Inflammatory macrophage treated with lipopolysaccharide for 1 hour (primary cell): Measurements from ENCODE around the gene SPTLC3.

Experiments
- DNase-seq, 2 donors: peaks; one replicate each; pipeline ENCODE4 v3.0.0-alpha.2; 2020 to 2022

The SPTLC3 gene

GRCh38 chr20:13101706-13102105, 92.9 kb downstream of the SPTLC3 start:
- no peak for DNase-seq

GRCh38 chr20:13102237-13102636, 93.5 kb downstream of the SPTLC3 start:
- no peak for DNase-seq

- DNase-seq: no peak
Observed at GRCh38 chr20:13102694-13103093, 93.9 kb downstream of the SPTLC3 start.

DNA sequence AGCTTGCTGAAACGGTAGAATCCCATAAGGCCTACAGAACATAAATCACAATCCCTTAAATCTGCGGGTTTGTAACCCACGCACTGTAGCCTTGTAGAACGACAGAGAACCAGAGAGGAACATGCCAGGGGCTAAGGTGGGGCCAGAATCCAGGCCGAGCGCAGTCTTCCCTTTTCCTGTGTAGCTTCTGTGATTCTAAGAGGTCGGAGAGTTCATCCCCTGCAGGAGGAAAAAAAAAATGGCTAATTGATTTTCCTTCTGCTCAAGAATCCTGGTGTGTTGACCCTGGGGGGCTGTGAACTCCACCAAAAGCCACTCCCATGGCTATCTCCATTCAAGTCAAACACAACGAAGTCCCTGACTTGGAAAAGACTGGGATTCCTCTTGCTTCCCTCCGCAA, 96.3 kb downstream of the SPTLC3 start:
- DNase-seq: no peak

- peak; percentile 9 to 68 for DNase-seq
Observed at GRCh38 chr20:13105864-13106457, 97.2 kb downstream of the SPTLC3 start.

- DNase-seq: no peak
Observed at GRCh38 chr20:13109658-13110057, 100.9 kb downstream of the SPTLC3 start.

DNA sequence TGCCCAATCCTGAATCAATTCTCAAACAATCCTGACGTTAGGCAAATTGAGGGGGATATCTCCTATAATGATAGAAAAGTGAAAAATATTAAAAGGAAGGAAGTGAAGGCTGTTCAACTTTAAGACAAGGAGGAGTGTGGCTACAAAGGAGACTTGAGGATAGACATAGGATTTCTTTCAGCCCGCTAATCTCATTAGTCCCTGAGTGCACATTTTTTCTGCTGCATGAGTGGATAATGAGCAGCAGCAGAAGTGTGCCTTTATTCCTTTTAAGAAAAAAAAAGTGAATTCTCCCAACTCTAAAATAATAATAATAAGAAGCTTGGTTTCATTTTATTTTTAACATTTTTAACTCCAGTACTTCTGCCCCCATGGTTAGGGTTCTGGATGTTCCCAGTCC, 102.0 kb downstream of the SPTLC3 start:
- DNase-seq: no peak

- no peak for DNase-seq
Observed at GRCh38 chr20:13111249-13111911, 102.6 kb downstream of the SPTLC3 start.

DNA sequence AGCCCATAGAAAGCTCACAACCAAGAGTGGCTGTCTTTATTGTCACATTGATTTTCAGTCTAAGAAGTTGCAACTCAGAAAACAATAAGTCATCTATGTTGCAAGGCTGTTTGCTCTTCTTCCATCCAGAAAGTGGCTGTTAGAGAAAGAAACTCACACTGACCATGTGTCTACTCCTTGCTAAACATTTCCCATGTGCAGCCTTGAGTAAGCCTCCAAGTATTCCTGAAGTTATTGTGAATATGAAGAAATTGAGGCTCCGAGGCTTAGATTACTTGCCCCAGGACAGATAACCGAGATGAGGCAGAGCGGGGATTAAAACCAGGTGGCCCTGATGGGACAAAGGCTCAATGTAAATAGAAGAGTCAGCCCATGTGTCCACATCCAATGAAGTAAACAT, 105.0 kb downstream of the SPTLC3 start:
- no peak for DNase-seq

DNA sequence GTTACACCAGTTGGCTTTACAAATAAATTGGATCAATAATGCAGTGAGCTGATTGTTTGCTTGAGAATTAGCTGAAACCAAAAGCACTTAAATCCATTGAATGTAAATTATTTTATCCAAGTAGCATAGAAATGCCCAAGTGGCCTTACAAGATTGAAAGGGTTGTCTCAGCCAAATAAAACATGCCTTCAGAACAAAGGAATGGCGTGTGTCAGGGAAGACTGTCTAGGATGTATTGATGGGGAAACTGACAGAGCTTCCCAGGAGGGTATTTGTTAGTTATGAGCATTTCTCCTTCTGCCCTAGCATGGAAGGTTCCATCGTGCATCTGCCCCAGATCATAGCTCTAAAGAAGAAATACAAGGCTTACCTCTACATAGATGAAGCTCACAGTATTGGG, 108.4 kb downstream of the SPTLC3 start:
- DNase-seq: no peak

DNA sequence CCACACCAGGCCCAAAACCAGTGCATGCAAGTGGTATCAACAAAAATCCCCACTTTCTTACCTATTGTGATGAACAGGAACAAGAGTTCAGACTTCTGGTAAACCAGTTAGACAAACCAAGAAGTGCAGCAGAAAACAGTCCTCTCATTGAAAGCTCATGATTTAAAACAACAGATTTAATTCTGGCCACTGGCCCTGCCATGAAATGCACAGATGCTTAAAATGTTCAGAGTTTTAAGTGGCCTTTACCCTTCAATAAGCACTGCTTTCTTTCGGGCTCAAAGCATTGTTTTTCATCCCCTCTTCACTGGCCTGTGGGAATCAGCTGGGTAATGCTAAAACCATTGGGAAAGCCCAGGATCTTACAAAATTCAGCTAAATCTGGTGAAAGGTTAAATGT, 109.9 kb downstream of the SPTLC3 start:
- DNase-seq: no peak

GRCh38 chr20:13119583-13119982, 110.8 kb downstream of the SPTLC3 start:
- DNase-seq: peak; percentile 33 to 81

- no peak for DNase-seq
Observed at GRCh38 chr20:13120471-13120870, 111.7 kb downstream of the SPTLC3 start.

GRCh38 chr20:13121840-13122515, 113.2 kb downstream of the SPTLC3 start:
- DNase-seq: no peak

DNA sequence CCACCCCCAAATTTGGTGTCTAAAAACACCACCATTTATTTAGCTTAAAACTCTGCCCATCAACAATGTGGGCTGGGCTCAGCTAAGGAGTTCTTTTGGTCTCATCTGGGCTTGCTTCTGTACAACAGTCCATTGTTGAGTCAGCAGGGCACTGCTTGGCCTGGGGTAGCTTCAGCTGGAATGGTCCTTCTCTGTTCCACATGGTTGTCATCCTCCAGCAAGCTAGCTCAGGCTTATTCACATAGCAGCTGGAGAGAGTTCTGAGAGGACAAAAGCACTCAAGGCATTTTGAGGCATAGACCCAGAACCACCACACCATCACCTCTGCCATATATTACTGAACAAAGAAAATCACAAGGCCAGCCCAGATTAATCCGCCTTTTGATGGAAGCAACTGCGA, 116.7 kb downstream of the SPTLC3 start:
- no peak for DNase-seq

DNA sequence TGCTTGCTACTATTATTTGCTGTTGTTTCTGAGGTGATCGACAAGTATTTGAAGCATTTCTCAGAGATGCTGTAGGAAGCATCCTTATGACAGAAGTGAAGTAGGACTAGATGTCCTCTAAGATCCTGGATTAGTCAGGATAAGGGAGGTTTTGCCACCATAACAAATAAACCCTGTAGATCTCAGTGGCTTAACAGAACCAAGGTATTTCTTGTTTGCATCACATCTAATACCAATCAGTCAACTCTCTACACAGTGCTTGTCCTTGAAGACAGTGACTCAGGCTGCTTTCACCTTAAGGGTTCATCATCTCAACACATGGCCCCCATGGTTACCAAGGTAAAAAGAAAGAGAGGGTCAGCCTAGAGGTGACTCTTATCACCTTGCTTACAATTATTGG, 119.4 kb downstream of the SPTLC3 start:
- no peak for DNase-seq

DNA sequence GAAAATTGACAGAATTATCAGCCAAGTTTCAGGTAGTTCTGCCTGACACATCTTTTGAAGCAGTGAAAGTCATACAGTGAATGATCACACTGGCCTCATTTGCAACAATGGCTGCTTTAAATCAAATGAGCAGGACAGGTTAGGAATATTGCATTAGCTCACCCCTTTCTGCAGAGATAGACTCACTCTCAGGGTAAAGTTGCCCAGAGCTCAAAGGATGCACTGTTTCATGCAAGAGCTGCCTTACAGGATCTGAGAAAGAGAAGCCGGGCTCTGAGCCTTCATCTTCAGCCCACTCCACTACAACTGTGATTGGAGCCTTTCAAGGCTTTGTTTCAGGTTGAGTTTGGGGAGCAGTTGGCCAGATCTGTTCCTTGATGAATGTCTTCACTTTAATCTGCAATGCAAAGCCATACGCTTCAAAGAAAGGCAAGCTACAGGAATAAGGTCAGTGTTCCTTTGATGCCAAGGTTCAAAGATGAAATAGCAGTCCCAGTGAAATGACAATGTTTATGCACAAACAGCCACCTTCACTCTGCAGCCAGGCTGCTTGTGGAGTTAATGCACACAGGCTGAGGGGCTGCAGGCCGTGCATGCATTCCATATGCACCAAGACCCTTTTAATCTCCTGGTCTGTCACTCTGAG, 121.4 kb downstream of the SPTLC3 start:
- no peak for DNase-seq

GRCh38 chr20:13130707-13131103, 121.9 kb downstream of the SPTLC3 start:
- no peak for DNase-seq

DNA sequence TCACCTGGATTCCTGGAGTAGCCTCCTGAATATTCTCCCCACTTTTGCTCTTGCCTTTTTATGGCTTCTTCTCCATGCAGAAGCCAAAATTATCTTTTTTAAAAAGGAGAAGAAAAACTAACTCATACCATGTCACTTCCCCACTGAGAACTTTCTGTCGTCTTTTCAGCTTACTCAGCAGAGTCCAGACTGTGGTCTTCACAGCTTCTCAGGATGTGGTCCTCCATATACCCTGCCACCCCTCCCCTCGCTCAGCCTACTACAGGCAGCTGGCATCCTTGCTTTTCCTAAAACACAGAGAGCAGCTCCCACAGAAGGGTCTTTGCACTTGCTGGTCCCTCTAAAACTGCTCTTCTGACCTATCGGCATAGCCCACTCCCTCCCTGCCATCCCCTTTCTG, 122.9 kb downstream of the SPTLC3 start:
- no peak for DNase-seq

DNA sequence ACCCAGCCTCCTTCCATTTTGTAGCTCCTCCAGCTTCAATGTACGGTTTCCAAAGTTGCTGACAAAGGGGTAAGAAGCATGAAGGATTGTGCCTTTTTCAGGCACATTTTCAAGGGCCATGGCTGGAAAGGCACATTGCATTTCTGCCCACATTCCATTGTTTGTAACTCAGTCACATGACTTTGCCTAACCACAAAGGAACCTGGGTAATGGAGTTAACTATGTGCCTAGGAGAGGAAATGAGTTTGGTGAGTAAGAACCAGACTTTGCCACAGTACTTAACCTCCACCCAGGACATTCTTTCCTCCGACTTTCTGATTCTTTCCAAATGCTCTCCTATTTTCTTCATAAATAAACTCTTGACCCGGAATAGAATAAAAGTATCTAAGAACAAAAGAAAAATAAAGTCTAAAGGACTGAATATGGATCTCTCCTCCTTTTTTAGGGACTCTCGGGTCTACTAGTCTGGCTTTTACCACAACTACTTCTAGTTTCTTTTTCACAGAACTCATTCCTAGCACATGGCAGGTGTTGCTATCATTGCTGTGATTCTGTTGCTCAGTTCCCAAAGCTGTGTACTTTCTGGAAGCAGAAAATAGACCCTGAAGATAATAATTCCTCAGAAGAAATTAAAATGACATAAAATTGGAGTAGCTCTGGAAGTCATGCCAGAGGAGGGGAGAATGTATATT, 130.8 kb downstream of the SPTLC3 start:
- no peak for DNase-seq

GRCh38 chr20:13140201-13140600, 131.4 kb downstream of the SPTLC3 start:
- no peak for DNase-seq

DNA sequence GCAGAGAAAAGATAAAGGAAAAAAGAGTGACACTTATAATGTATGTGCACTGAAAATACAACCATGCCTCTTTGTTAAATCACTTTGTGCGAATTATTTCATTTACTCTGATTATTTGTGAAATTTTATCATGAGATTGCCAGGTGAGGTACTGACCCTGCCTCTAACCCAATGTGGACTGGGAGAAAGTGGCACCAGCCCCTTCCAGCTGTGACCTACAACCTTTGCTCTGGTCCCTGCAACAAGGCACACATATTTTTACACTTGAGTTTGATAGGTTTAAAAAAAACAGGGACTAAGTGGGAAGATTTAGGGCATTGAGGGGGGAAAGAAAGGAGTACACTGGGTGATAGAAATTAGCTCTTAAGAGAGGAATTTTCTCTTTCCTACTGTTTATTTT, 132.0 kb downstream of the SPTLC3 start:
- DNase-seq: no peak

- DNase-seq: no peak
Observed at GRCh38 chr20:13141546-13141945, 132.8 kb downstream of the SPTLC3 start.
